H1 (cell line): Measurements from ENCODE around the gene SLC12A6. TPM values are rescaled to one million over a fixed set of nuclear protein-coding genes. Genes with fewer than 3 reads are reported as not detected.

Experiments
- CTCF ChIA-PET: fragments of 300-600 bp; sonication (Branson Sonifier 250); formaldehyde crosslinking; loops from one replicate; lab custom pipeline; 2021; ENCODE audit not compliant: partially characterized antibody; lab: Charles Lee
- POLR2A ChIA-PET: fragments of 300-600 bp; sonication (Branson Sonifier 250); formaldehyde crosslinking; loops from one replicate; lab custom pipeline; 2021; ENCODE audit warnings: inconsistent platforms; ENCODE audit not compliant: partially characterized antibody; lab: Charles Lee
- DNase-seq, 2 experiments: peaks; one replicate each; pipeline versions ENCODE4 v3.0.0 to v3.0.0-alpha.2; 2010 to 2022; ENCODE audit warnings: low spot score in 2 of 2, low read depth in 1 of 2, mixed read lengths in 1 of 2
- FAIRE-seq: peaks from 2 replicates; lab custom pipeline; 2011; peaks lifted over from hg19 to GRCh38; lab: Jason Lieb, UNC
- H2AFZ ChIP-seq: 2 replicates; pipeline ENCODE4 v1.8.1; 2012; ENCODE audit warnings: low read length, inconsistent platforms
- H2AK5ac ChIP-seq: 2 replicates; pipeline ENCODE4 v1.6.1; 2013; ENCODE audit warnings: low read depth, low read length
- H2BK120ac ChIP-seq: replicated peaks from 2 replicates; pipeline ENCODE3; 2013; ENCODE audit warnings: low read depth, low read length, inconsistent platforms
- H2BK12ac ChIP-seq: 2 replicates; pipeline ENCODE4 v1.6.1; 2013; ENCODE audit warnings: low read depth, low read length
- H2BK15ac ChIP-seq: 2 replicates; pipeline ENCODE4 v1.6.1; 2013; ENCODE audit warnings: low read length
- H2BK20ac ChIP-seq: 2 replicates; pipeline ENCODE4 v1.6.1; 2013; ENCODE audit warnings: low read length
- H2BK5ac ChIP-seq: 2 replicates; pipeline ENCODE4 v1.6.1; 2013; ENCODE audit warnings: low read depth, low read length
- H3K14ac ChIP-seq: 2 replicates; pipeline ENCODE4 v1.6.1; 2013; ENCODE audit warnings: inconsistent platforms; ENCODE audit not compliant: insufficient read length
- H3K18ac ChIP-seq: 2 replicates; pipeline ENCODE4 v1.6.1; 2013; ENCODE audit warnings: low read length; ENCODE audit errors: extremely low read depth
- H3K23ac ChIP-seq: 2 replicates; pipeline ENCODE4 v1.6.1; 2013; ENCODE audit warnings: inconsistent platforms; ENCODE audit not compliant: insufficient read length
- H3K23me2 ChIP-seq: 2 replicates; pipeline ENCODE4 v1.6.1; 2013; ENCODE audit warnings: low read depth, low read length
- H3K27ac ChIP-seq: 2 replicates; pipeline ENCODE4 v1.6.1; 2011; ENCODE audit warnings: low read depth, low read length, inconsistent platforms
- H3K27me3 ChIP-seq, 4 experiments: replicated peaks in 1 of 4; 1 replicate in 1 of 4; 2 replicates in 3 of 4; pipeline versions ENCODE4 v1.6.1 to v1.8.1; 2011 to 2013; ENCODE audit warnings: low read length in 3 of 4, mild to moderate bottlenecking in 3 of 4, inconsistent platforms in 2 of 4, mixed read lengths in 2 of 4, moderate library complexity in 1 of 4; ENCODE audit not compliant: control insufficient read depth in 3 of 4, insufficient read depth in 3 of 4; ENCODE audit errors: extremely low read depth in 1 of 4
- H3K36me3 ChIP-seq, 4 experiments: 2 replicates each; pipeline versions ENCODE4 v1.6.1 to v1.8.1; 2011 to 2013; ENCODE audit warnings: mild to moderate bottlenecking in 4 of 4, low read length in 3 of 4, moderate library complexity in 2 of 4, control low read depth in 1 of 4, inconsistent platforms in 1 of 4; ENCODE audit not compliant: insufficient read depth in 4 of 4, control insufficient read depth in 2 of 4
- H3K4ac ChIP-seq: replicated peaks from 2 replicates; pipeline ENCODE3; 2013; ENCODE audit warnings: low read length, low read depth, mixed read lengths, inconsistent platforms; ENCODE audit not compliant: insufficient read length
- H3K4me1 ChIP-seq, 4 experiments: replicated peaks in 1 of 4; 1 replicate in 1 of 4; 2 replicates in 3 of 4; pipeline versions ENCODE4 v1.6.1 to v1.8.1; 2011 to 2013; ENCODE audit warnings: low read length in 3 of 4, inconsistent platforms in 2 of 4, mixed read lengths in 1 of 4; ENCODE audit not compliant: insufficient read depth in 4 of 4, control insufficient read depth in 3 of 4
- H3K4me2 ChIP-seq, 2 experiments: 2 replicates each; pipeline versions ENCODE4 v1.6.1 to v1.8.1; 2011 to 2013; ENCODE audit warnings: low read depth in 2 of 2, low read length in 2 of 2, control low read depth in 1 of 2, inconsistent platforms in 1 of 2, mild to moderate bottlenecking in 1 of 2; ENCODE audit not compliant: insufficient read depth in 1 of 2
- H3K4me3 ChIP-seq, 4 experiments: fragments of 200-600, 300-600 bp in 1 of 4; sonication (generic), shearing (Covaris generic), sonication (Bioruptor Twin) in 1 of 4; 2 replicates each; pipeline versions ENCODE4 v1.5.1 to v1.8.1; 2011 to 2016; ENCODE audit warnings: low read length in 4 of 4, low read depth in 3 of 4, control low read depth in 2 of 4, inconsistent platforms in 2 of 4, mild to moderate bottlenecking in 2 of 4, mixed read lengths in 1 of 4, moderate library complexity in 1 of 4; ENCODE audit not compliant: insufficient read depth in 2 of 4; ENCODE audit errors: extremely low read depth in 1 of 4
- H3K56ac ChIP-seq: replicated peaks from 2 replicates; pipeline ENCODE3; 2013; ENCODE audit warnings: low read depth, mild to moderate bottlenecking, mixed read lengths, low read length, inconsistent platforms; ENCODE audit not compliant: insufficient read length
- H3K79me1 ChIP-seq: 2 replicates; pipeline ENCODE4 v1.6.1; 2013; ENCODE audit warnings: low read depth, low read length, control low read depth
- H3K79me2 ChIP-seq, 2 experiments: 2 replicates each; pipeline versions ENCODE4 v1.6.1 to v1.8.1; 2012 to 2013; ENCODE audit warnings: low read length in 2 of 2, mild to moderate bottlenecking in 2 of 2, inconsistent platforms in 1 of 2; ENCODE audit not compliant: insufficient read depth in 2 of 2, control insufficient read depth in 1 of 2
- H3K9ac ChIP-seq, 4 experiments: replicated peaks in 1 of 4; 1 replicate in 1 of 4; 2 replicates in 3 of 4; pipeline versions ENCODE4 v1.6.1 to v1.8.1; 2011 to 2013; ENCODE audit warnings: low read depth in 3 of 4, low read length in 3 of 4, control low read depth in 2 of 4, mild to moderate bottlenecking in 2 of 4, moderate library complexity in 2 of 4, inconsistent platforms in 1 of 4; ENCODE audit errors: extremely low read depth in 1 of 4
- H3K9me3 ChIP-seq, 2 experiments: 2 replicates each; pipeline versions ENCODE4 v1.6.1 to v1.8.1; 2012 to 2013; ENCODE audit warnings: mild to moderate bottlenecking in 2 of 2, moderate library complexity in 2 of 2, control low read depth in 1 of 2, inconsistent platforms in 1 of 2, low read depth in 1 of 2, low read length in 1 of 2, mixed read lengths in 1 of 2; ENCODE audit not compliant: insufficient read depth in 2 of 2
- H4K20me1 ChIP-seq, 2 experiments: replicated peaks in 1 of 2; 2 replicates each; pipeline versions ENCODE3 to v1.8.1; 2011 to 2013; ENCODE audit warnings: inconsistent platforms in 2 of 2, low read length in 2 of 2, mild to moderate bottlenecking in 1 of 2; ENCODE audit not compliant: insufficient read depth in 2 of 2, control insufficient read depth in 1 of 2
- H4K5ac ChIP-seq: 2 replicates; pipeline ENCODE4 v1.6.1; 2013; ENCODE audit warnings: low read length, low read depth, mixed read lengths, inconsistent platforms; ENCODE audit not compliant: insufficient read length
- H4K8ac ChIP-seq: 2 replicates; pipeline ENCODE4 v1.8.0; 2013; ENCODE audit warnings: mild to moderate bottlenecking, moderate library complexity, low read length, inconsistent platforms; ENCODE audit not compliant: insufficient read depth; ENCODE audit errors: extremely low read depth
- H4K91ac ChIP-seq: replicated peaks from 2 replicates; pipeline ENCODE3; 2013; ENCODE audit warnings: low read length, mixed read lengths, inconsistent platforms; ENCODE audit not compliant: insufficient read length
- SIN3A ChIP-seq, 2 experiments: IDR thresholded peaks in 1 of 2; conservative IDR thresholded peaks in 1 of 2; 2 replicates each; pipeline ENCODE4 v1.6.1; 2011 to 2012; ENCODE audit warnings: low read length in 2 of 2, improper control_type of control experiment in 1 of 2, low read depth in 1 of 2, mild to moderate bottlenecking in 1 of 2
- SIRT6 ChIP-seq: IDR thresholded peaks from one replicate; pipeline ENCODE4 v1.7.1; 2012; ENCODE audit warnings: low read length, inconsistent platforms
- WGBS, 2 experiments: shearing (Covaris generic) in 1 of 2; methylation state at CpG; one replicate each; pipeline versions ENCODE4 v1.1.6 to v1.1.7; 2013 to 2015; ENCODE audit warnings: low lambda C conversion rate in 2 of 2, mixed read lengths in 2 of 2, inconsistent platforms in 1 of 2, low coverage in 1 of 2, missing lambda C conversion rate in 1 of 2; ENCODE audit not compliant: insufficient replicate concordance in 2 of 2, insufficient coverage in 1 of 2, insufficient read length in 1 of 2; ENCODE audit errors: extremely low coverage in 1 of 2, missing lambda C conversion rate in 1 of 2; 5-methylcytosine and 5-hydroxymethylcytosine counted together
- polyA plus RNA-seq, 7 experiments: library from polyadenylated mRNA; depleted of rRNA in 3 of 7; stranded (reverse) in 5 of 7; unstranded in 2 of 7; fragments of >200 nt in 5 of 7; fragments of 200-250 nt in 2 of 7; gene quantifications; 1 replicate in 5 of 7; 2 replicates in 1 of 7; 4 replicates in 1 of 7; pipeline versions ENCODE4 v1.2.1 to v1.2.3, GENCODE V29; 2011 to 2013; ENCODE audit warnings: missing spikeins in 2 of 7, mixed read lengths in 2 of 7
- total RNA-seq: library from RNA; stranded (reverse); fragmentation: NEBNext Ultra II Directional; extraction: Animal tissue kit (Norgen Biotek cat#: 25700); gene quantifications from 2 replicates; pipeline ENCODE4 v1.2.1, GENCODE V29; 2021

SLC12A6 gene
- total and polyA plus RNA-seq, 2 of the 8 experiments (the other 6 are each of a cell fraction or from before 2014, with no cell fraction given): 9.2 to 11.1 TPM

GRCh38 chr15:34341381-34342212, 4.0 kb upstream of the SLC12A6 start:
- H3K9ac ChIP-seq: no peak overlapping the region
- H3K79me1 ChIP-seq: peaks cover 4% of the 10 kb centered on the region; the same call in 1 of the 2 replicates
- no peak overlapping the region for H3K4ac ChIP-seq
- H4K91ac ChIP-seq: no peak overlapping the region
- H3K23me2 ChIP-seq: peaks cover 8% of the 10 kb centered on the region; the same call in 1 of the 2 replicates
- H2BK120ac ChIP-seq: no peak overlapping the region
- H3K4me1 ChIP-seq: peaks cover 6 to 11% (median 8%) of the 10 kb centered on the region in 4 experiments; a peak in 6 of 7 replicates
- no peak overlapping the region for H3K23ac ChIP-seq
- 96% methylated on average over 15 of the region's 15 CpGs; no CpG with 5 or more reads in 1 of the 2 experiments for WGBS, 2 experiments
- peaks cover 2 to 13% (median 6%) of the 10 kb centered on the region in 4 experiments; a peak in 5 of 8 replicates for H3K36me3 ChIP-seq
- peak overlapping the region; percentile 86 to 94 (median 92); a peak in 7 of 8 replicates for H3K4me3 ChIP-seq
- no peaks in the 10 kb centered on the region for H3K27me3 ChIP-seq
- no peak for FAIRE-seq
- no peak overlapping the region for H3K27ac ChIP-seq
- no peak for TF ChIP-seq SIN3A (conservative IDR thresholded peaks at IDR 0.05 in 1 of 2, IDR thresholded peaks at IDR 0.05 in 1 of 2; ENCODE audit: low read depth in 1 of 2, low read length in 2 of 2)
- no peak for TF ChIP-seq SIRT6
- TF ChIP-seq, all 59 proteins: peak for 0
- H2AFZ ChIP-seq: no peak overlapping the region
- POLR2A ChIA-PET: interaction anchor here (1.6 kb wide), 1 partner anchor 8 kb away, joined by 5 read pairs; no protein-coding TSS in a partner anchor
- H4K20me1 ChIP-seq: no peaks in the 10 kb centered on the region
- no peak overlapping the region for H2BK12ac ChIP-seq
- no peak overlapping the region for H2BK20ac ChIP-seq
- H4K8ac ChIP-seq: no peak overlapping the region
- H3K56ac ChIP-seq: no peak overlapping the region
- H3K4me2 ChIP-seq: peak overlapping the region; percentile 20 to 73
- H2AK5ac ChIP-seq: no peak overlapping the region
- DNase-seq: no peak
- no peaks in the 10 kb centered on the region for H3K9me3 ChIP-seq
- H3K79me2 ChIP-seq: peaks cover 0 to 20% of the 10 kb centered on the region in 2 experiments; a peak in 3 of 4 replicates
- no peak overlapping the region for H4K5ac ChIP-seq
- no peak overlapping the region for H3K18ac ChIP-seq
- H2BK5ac ChIP-seq: no peak overlapping the region
- H2BK15ac ChIP-seq: no peak overlapping the region
- CTCF ChIA-PET: interaction anchor here (0.8 to 1.2 kb wide), 2 partner anchors 13 to 26 kb away, joined by 3 to 5 read pairs; no protein-coding TSS in a partner anchor
- no peak overlapping the region for H3K14ac ChIP-seq
